Lung microvascular endothelial cell (primary cell): Measurements from ENCODE around the gene KCNC3. TPM values are rescaled to one million over a fixed set of nuclear protein-coding genes. Genes with fewer than 3 reads are reported as not detected.
A peak's percentile ranks its signal among the peaks of the same experiment; 100 is the strongest.

ENCODE experiments used
- DNase-seq, 2 donors: peaks; one replicate each; pipeline versions ENCODE4 v3.0.0 to v3.0.0-alpha.2; 2010; ENCODE audit warnings: low read depth in 2 of 2
- total RNA-seq: library from RNA; depleted of rRNA; stranded (reverse); fragments of >200 nt; gene quantifications from 2 replicates; pipeline ENCODE4 v1.2.1, GENCODE V29; 2014

Gene KCNC3
- total RNA-seq, 1 donor from 2014 or later, result 0.40 TPM

GRCh38 chr19:50327461-50328223 lies 1.5 kb downstream of the KCNC3 start:
- DNase-seq, result no peak

GRCh38 chr19:50327013-50327412 lies 2.2 kb downstream of the KCNC3 start:
- DNase-seq, result no peak

GRCh38 chr19:50326101-50326664 lies 3.0 kb downstream of the KCNC3 start:
- no peak for DNase-seq

DNA sequence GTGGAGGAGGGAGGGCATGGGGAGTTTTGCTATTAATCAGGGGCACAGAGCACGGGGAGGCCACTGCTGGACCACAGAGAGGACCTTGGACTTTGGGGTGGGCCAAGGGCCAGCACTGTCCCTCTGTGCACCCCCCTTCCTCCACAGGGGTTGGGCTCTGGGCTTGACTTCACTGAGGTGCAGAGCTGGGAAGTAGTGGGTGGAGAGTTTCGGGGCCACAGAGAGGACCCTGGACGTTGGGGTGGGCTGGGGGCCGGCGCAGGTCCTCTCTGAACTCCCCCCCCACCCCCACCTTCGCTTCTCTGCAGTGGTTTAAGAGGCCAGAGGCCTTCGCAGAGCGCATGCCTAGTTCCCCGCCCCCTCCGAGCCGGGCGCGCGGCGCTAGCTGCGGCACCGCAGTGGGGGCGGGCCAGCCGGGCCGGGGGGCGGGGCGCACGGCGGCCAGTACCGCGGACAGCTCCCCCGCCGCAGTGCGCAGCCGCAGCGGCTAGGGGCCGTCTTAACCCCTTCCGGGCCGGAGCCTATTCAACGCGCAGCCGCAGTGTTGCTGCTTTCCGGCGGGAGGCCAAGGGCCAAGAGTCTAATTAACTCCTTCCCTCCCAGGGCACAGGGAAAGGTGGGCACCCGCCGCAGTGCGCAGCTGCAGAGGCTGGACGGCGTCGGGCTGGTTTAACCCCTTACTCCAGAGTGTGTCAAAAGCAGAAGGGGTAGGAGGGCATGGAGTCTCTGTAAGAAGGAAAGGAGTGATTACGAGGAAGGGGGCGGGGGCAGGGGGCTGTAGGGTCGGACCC lies 3.7 kb downstream of the KCNC3 start:
- peak; percentile 66 to 79 for DNase-seq

GRCh38 chr19:50324331-50324730 lies 4.8 kb downstream of the KCNC3 start:
- DNase-seq, result no peak

DNA sequence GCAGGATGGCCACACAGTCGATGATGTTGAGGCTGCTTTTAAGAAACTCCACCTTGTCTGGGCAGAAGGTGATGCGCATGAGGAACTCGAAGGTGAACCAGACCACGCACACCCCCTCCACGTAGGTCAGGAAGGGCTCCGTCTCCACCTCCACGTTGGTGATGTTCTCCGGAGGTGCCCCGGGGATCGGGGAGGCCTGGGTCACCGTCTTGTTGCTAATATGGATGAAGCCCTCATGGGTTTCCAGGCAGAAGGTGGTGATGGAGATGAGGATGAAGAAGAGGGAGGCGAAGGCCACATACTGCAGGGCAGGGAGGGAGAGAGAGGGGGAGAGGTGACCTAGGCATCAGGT lies 5.4 kb downstream of the KCNC3 start:
- no peak for DNase-seq

DNA sequence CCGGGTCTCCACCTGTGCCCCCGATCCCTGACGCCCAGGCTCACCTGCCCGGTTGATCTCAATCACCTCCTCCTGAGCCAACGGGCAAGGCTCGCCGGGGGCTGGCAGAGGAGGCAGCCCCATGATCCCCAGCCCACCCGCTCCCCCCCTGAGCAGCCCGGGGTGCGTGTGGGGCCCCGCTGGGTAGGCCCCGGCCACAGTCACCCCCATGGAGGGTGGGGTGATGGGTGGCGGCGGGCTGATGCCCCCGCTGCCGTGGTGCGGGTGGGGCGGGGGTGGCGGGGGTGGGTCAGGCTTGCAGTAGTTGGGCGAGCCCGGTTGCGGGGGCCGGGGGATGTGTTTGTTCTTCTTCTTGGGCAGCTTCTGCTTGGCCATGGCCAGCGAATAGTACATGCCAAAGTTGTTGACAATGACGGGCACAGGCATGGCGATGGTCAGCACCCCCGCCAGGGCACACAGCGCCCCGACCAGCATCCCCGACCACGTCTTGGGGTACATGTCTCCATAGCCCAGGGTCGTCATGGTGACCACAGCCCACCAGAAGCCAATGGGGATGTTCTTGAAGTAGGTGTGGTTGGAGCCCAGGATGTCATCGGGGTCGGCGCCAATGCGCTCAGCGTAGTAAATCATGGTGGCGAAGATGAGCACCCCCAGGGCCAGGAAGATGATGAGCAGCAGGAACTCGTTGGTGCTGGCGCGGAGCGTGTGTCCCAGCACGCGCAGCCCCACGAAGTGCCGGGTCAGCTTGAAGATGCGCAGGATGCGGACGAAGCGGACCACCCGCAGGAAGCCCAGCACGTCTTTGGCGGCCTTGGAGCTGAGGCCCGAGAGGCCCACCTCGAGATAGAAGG lies 6.0 kb downstream of the KCNC3 start:
- no peak for DNase-seq

DNA sequence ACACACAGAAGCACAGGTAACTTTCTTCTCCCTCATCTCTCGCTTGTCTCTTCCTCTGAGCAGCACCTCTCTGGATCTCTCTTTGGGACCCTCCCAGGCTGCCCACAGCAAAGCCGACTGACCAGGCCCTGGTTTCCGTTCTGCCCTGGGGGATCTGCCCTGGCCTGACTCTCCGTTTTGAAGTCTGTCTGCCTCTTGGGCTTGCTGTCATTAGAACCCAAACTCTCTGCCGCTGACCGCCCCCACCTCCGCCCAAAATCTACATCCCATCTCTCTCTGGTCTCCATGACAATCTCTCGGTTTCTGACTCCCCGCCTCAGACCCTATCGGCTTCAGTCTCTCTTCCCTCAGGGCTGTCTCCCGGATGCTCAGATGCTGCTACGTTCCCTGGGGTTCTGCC lies 6.9 kb downstream of the KCNC3 start:
- no peak for DNase-seq

DNA sequence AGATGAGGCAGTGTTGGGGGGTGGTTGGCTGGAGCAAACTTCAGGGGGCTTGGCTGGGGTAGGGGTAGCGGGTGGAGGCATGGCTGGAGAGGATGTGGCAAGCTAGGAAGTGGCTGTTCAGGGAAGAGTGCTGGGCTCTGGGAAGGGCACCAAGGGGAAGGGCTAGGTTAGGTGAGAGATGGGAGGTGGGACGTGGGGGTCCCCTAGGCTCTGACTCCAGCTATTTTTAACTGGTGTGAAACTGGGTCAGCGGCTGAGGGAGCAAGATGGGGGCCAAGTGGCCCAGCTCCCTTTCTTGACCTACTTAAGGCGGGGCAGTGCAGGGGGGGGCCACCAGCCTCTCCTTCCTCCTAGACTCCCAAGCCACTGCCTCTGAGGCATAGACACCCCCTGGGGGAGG lies 7.3 kb downstream of the KCNC3 start:
- DNase-seq, result no peak

DNA sequence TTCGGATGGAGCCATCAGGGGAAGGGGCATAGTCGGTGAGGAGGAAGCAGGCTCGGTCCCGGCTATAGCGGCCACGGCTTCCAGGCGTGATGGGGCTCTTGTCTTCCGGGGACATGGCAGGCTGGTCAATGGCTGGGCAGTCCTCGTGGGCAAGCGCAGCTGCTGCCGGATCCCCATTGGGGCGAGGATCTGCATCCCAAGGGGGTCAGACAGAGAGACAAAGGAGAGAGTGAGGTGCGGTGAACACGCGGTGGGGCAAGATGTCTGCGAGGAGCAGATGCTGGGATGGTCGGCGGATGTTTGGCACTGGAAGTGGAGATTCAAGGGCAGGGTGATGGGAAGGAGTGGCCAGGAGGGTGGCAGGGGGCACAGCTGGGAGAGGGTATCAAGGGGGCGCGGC lies 8.6 kb downstream of the KCNC3 start:
- no peak for DNase-seq

DNA sequence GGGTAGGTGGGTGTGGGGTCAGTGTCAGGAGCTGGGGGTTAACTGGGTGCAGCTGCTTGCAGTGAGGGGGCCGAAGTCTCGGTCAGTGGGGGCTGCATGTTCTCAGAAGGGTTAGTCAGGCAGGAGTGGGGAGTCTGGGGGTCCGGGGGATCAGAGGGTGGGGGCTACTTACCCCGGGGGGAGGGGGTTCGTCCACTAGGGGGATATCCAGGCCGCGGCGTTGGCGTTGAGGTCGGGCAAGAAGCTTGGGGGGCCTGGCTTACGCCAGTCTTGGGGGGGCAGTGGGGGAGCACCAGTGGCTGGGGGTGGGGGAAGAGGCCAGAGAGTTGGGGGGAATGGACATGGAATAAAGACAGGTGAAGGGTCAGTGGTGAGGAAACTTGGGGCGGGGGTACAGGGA lies 9.1 kb downstream of the KCNC3 start:
- DNase-seq, result no peak

DNA sequence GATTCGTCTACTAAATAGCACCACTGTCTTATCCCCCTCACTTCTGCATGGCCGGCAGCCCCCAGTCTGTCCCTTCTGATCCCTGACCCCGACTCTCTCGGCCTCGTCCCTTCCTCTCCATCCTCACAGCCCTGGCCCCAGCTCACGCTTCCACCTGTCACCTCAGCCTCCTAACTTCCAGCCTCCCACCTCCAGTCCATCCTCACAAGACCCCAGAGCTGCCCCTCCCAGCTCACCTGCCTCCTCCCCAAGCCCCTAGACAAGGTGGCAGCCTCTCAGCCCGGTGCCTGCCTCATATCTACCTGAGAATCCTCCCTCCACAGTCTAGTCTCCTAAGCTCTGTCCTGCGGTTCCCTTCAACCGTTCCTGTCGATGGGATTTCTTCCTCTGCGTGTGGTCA lies 10.0 kb downstream of the KCNC3 start:
- no peak for DNase-seq

GRCh38 chr19:50318438-50318837 lies 10.7 kb downstream of the KCNC3 start:
- no peak for DNase-seq

GRCh38 chr19:50317115-50317514 lies 12.1 kb downstream of the KCNC3 start:
- no peak for DNase-seq

DNA sequence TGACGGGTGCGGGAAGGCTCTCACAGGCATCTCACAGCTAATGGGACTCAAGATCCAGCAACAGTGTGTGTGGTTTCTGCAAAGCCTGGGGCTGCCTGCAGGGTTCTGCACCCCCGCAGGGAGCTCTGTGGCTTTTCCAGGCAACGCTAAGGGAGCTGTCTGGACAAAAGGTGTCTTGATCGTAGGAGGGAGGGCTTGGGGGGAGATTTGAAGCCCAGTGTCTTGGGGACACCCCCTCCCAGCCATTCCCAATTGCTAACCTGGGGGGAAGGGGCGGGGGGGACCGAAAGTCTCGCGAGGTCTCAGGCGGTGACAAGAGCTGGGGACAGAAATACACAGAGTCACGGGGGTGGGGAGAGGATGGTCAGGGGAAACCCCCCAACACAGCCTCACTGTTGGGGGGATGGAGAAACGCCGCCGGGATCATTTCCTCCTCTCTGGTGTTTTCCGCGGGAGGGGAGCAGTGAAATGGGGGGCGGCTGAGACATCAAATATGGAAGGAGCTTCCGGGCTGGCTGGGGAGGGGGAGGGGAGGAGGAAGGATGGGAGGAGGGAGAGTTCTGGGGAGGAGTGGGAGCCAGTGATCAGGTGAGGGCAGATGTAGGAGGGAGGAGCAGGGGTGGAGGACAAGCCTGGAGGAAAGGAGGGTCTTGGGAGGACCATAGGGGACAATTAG lies 13.3 kb downstream of the KCNC3 start:
- DNase-seq, result no peak

DNA sequence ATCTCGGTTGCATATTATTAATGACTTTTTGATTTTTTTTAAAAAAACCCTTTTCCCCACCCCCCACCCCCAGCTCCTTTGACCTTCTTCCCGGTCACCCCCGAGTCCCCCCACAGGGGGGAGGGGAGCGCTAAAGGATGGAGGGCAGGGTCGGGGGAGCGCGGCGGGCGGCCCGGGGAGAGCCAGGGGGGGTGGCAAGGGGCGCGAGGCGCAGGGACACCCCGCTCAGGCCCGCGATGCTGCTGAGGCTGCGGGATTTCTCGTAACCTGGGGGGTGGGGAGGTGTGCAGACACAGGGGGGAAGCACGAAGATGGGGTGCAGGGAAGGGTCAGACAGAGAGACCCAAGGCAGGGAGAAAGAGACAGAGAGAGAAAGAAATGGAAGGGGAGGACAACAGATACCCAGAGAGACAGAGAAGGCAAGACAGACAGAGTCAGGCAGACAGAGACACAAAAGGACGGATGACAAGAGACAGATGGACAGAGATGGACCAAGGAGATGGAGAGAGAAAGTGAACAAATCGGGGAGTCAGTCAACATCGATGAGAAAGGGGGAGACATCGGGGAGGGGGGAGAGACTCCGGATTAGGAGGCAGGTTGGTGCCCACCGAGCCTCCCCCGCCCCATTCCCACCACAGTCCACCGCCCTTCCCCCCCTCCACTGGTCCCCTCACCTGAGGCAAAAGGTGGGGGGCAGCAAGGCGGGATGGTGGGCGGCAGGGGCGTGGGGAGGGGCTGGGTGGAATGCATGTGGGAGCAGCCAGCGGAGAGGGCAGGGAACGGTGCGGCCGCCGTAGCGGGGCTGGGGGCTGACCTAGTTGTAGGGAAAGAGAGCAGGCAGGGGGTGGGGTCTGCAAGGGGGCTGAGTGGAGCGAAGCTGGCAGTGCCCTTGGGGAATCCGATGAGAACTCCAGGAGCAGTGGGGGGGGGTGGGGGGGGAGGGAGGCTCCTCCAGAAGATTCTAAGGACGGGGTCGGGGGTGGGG lies 14.2 kb downstream of the KCNC3 start:
- DNase-seq, result no peak

DNA sequence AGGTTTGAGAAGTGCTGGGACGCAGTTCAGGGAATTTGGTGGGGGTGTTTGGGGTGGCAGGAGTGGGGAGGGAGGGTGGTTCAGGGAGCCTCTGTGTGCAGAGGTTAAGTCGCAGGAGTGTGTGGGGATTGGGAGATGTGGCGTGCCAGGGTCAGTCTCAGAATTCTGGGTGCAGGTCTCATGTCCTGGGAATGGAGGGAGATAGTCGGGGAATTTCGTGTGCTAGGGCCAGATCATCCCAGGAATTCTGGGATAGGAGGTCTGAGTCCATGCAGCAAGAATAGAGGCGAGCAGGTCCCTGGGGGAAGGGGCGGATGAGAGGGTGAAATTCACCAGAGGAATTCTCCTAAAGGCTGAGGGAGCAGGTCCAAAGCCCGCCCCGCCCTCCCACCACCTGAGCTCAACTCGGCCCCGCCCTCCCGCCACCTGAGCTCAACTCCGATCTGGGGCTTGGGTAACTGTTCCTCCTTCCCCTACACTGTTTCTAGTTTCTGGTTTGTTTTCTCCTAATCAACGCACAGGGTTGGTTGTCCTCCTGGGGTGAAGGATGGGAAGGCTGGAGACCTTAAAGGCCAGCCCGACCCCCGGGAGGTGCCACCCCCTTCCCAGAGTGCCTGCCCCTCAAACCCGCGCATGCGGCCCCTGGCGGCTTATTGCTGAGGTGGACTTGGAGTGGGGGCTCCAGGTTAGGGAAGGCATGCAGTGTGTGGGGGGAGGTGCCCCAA lies 15.2 kb downstream of the KCNC3 start:
- DNase-seq, result no peak

- no peak for DNase-seq
Measured at GRCh38 chr19:50312967-50313811, 16.0 kb downstream of the KCNC3 start.
